ENCODE data around the gene HOXC6. TPM values are rescaled to one million over a fixed set of nuclear protein-coding genes. Genes with fewer than 3 reads are reported as not detected.

The HOXC6 gene
- total and polyA plus RNA-seq, 9 donors, result 3.9 to 56.1 (median 23.3) TPM

GRCh38 chr12:53985994-53986685 is 42.1 kb upstream of the HOXC6 start:
- peak overlapping the region; percentile 42 for H3K4me3 ChIP-seq
- WGBS, 3 donors, result 7 to 23% (median 10%) methylated on average over 34 to 50 of the region's 50 CpGs
- no peaks in the 10 kb centered on the region for H3K9me3 ChIP-seq
- no peaks in the 10 kb centered on the region for H3K36me3 ChIP-seq
- H3K27me3 ChIP-seq, result peaks cover 2% of the 10 kb centered on the region
- TF ChIP-seq EP300 (IDR thresholded peaks at IDR 0.05), result no peak
- no peak for TF ChIP-seq CTCF (IDR thresholded peaks at IDR 0.05)
- TF ChIP-seq POLR2A (IDR thresholded peaks at IDR 0.05), result no peak
- H3K27ac ChIP-seq, result no peak overlapping the region
- intact Hi-C loops (cut with DNase I), result loop anchor here in 3 of 4 donors (5.0 to 10.0 kb wide), 4 partner anchors 221 to 389 kb away; partner anchors contain the start of gene GPR84 (in 1 of the 3)
- peaks cover 4% of the 10 kb centered on the region for H3K4me1 ChIP-seq (ENCODE audit: insufficient read depth)
- DNase-seq, result peak in 1 of 5 donors; percentile 33

GRCh38 chr12:53986686-53987483 is 41.4 kb upstream of the HOXC6 start:
- DNase-seq, result peak in 1 of 5 donors; percentile 30
- H3K4me3 ChIP-seq, result no peak overlapping the region
- no peaks in the 10 kb centered on the region for H3K36me3 ChIP-seq
- intact Hi-C loops (cut with DNase I), result loop anchor here in 3 of 4 donors (5.0 to 10.0 kb wide), 4 partner anchors 220 to 388 kb away; partner anchors contain the start of gene GPR84 (in 1 of the 3)
- H3K27ac ChIP-seq, result no peak overlapping the region
- 42 to 70% (median 63%) methylated on average over 21 of the region's 21 CpGs for WGBS, 3 donors
- H3K27me3 ChIP-seq, result peaks cover 2% of the 10 kb centered on the region
- TF ChIP-seq EP300 (IDR thresholded peaks at IDR 0.05), result no peak
- peaks cover 4% of the 10 kb centered on the region for H3K4me1 ChIP-seq (ENCODE audit: insufficient read depth)
- H3K9me3 ChIP-seq, result no peaks in the 10 kb centered on the region

GRCh38 chr12:53987787-53988230 is 40.4 kb upstream of the HOXC6 start:
- 18 to 32% (median 23%) methylated on average over 4 of the region's 4 CpGs for WGBS, 3 donors
- no peak for TF ChIP-seq EP300 (IDR thresholded peaks at IDR 0.05)
- TF ChIP-seq CTCF (IDR thresholded peaks at IDR 0.05), result no peak
- TF ChIP-seq POLR2A (IDR thresholded peaks at IDR 0.05), result no peak
- DNase-seq, result no peak
- Histone ChIP-seq H3K4me1 (ENCODE audit: insufficient read depth) (peaks cover 4% of the 10 kb centered on the region), H3K9me3 (no peaks in the 10 kb centered on the region), H3K27ac (no peak overlapping the region), H3K4me3 (no peak overlapping the region), H3K27me3 (peaks cover 2% of the 10 kb centered on the region), H3K36me3 (no peaks in the 10 kb centered on the region)
- intact Hi-C loops (cut with DNase I), result loop anchor here in 3 of 4 donors (5.0 to 10.0 kb wide), 4 partner anchors 219 to 387 kb away; partner anchors contain the start of gene GPR84 (in 1 of the 3)

GRCh38 chr12:53988541-53989226 is 39.6 kb upstream of the HOXC6 start:
- no peak overlapping the region for H3K4me3 ChIP-seq
- no peaks in the 10 kb centered on the region for H3K9me3 ChIP-seq
- no peak for TF ChIP-seq EP300 (IDR thresholded peaks at IDR 0.05)
- TF ChIP-seq POLR2A (IDR thresholded peaks at IDR 0.05), result no peak
- no peak for TF ChIP-seq CTCF (IDR thresholded peaks at IDR 0.05)
- WGBS, 3 donors, result 18 to 20% (median 19%) methylated on average over 5 of the region's 5 CpGs
- no peaks in the 10 kb centered on the region for H3K36me3 ChIP-seq
- peaks cover 2% of the 10 kb centered on the region for H3K27me3 ChIP-seq
- intact Hi-C loops (cut with DNase I), result loop anchor here in 3 of 4 donors (5.0 to 10.0 kb wide), 4 partner anchors 219 to 386 kb away; partner anchors contain the start of gene GPR84 (in 1 of the 3)
- peaks cover 4% of the 10 kb centered on the region for H3K4me1 ChIP-seq (ENCODE audit: insufficient read depth)
- H3K27ac ChIP-seq, result no peak overlapping the region
- DNase-seq, result no peak
